GM21737 (cell line): ENCODE results near the gene HSPA12B.

ENCODE experiments used
- ATAC-seq: cut with Tn5 transposase; IDR thresholded peaks from one replicate; pipeline ENCODE4 v1.9.1; 2021; ENCODE audit warnings: mild to moderate bottlenecking, moderate library complexity; ENCODE audit not compliant: unreplicated experiment

Gene HSPA12B

GRCh38 chr20:3732327-3733118, at the start of gene HSPA12B:
Gene HSPA12B, plus strand, starts transcription at chr20:3732685. Its CDS starts 5,990 bp downstream, at chr20:3738675.
- ATAC-seq = no peak

DNA sequence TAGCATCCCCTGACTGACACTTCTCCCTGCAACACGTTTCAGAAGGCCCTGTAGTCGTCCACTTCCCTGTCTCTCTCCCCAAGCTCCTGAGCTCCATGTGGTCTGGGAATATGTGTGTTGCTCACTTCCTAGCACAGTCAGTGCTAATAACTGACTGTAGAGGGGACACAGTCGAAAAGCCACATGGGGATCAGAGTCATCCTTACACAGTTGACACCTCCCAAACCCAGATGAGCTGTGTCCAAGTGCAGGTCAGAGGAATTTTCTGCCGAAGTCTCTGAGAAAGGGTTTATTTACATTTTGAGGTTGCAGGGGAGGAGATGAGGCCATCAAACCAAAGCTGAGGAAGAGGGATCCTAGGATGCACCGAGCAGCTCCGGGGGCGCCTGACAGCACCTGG, 47.1 kb upstream of the HSPA12B start:
- ATAC-seq = no peak

DNA sequence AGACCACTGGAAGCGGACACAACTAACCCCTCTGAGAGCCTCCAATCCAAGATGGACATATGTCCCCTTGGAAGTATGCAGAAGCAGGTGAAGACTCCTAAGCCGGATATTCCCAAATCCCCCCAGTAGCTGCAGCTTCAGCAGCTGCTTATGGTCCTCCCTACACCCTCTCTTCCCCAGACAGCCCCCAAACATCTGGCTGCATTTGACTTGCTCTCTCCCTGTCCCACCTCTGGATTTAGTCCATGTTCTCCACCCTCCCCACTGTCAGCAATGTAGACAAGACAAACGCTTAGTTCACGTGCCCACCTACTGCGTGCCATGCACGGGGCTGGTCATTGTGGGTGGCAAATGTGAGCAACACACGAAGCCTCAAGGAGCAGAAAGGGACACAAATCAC, 46.1 kb upstream of the HSPA12B start:
- no peak for ATAC-seq

DNA sequence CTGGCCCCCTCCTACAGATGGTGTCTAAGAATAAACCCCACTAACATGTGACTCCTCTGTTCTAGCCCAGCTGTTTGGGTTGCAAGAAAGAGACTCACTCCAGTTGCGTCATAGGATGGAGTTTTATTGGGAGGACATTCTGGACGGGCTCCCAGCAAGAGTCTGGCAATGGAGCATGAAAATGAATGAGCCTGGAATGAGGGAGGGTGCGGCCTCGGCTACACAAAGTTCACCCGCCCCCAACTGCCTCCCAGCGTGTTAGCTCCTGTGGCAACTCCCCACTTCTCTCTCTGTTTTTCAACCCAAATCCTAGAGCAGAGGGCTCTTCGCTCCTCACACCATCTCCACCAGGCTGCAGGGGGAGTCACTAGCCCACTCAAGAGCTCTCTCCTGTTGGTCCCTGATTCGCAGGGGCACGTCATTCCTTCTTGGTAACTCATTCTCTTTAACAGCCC, 45.6 kb upstream of the HSPA12B start:
- no peak for ATAC-seq

- ATAC-seq = no peak
Measured at GRCh38 chr20:3687655-3688054, 44.8 kb upstream of the HSPA12B start.

- no peak for ATAC-seq
Measured at GRCh38 chr20:3689978-3690377, 42.5 kb upstream of the HSPA12B start.

DNA sequence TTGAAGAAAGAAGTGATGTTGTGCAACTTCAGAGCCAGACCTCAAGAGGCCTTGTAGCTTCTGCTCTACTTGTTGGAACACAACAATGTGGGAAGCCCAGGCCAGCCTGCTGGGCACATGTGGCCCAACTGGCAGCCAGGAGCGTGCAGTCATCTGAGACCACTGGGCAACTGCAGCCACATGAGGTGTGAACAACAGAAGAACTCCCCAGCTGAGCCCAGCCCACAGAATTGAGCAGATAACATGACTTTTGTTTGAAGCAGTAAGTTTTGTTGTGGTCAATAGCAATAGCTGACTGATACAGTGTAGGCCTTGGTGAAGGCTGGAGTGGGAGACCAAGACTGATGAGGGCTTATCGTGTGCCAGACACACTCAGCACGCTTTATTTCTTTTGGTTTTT, 42.1 kb upstream of the HSPA12B start:
- ATAC-seq = no peak

- no peak for ATAC-seq
Measured at GRCh38 chr20:3691306-3691705, 41.2 kb upstream of the HSPA12B start.

- no peak for ATAC-seq
Measured at GRCh38 chr20:3691897-3692296, 40.6 kb upstream of the HSPA12B start.

DNA sequence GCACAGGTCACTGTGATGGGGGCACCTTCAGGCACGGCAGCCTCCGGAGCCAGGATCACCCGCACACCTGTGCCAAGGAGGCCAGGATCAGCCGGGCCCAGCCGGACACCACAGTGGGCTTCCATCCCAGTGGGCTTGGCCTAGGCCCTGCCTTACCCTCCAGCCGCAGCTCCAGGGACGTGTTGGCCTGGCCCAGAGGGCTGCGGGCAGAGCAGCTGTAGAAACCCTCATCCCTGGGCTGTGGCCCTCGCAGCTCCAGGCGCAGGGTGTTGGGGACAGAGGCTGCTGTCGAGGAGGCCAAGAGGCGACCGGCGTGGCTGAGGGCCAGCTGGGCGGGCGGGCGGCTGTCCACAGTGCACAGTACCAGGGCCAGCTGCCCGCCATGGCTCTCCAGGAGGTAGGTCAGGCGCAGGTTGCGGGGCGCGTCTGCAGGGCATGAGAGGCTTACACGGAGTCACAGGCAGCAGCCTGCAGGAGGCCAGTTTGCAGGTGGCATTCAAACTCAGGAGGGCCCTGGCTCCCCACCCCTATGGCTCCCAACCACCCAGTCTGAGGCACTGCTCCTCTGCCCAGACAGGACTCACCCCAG, 39.7 kb upstream of the HSPA12B start:
- no peak for ATAC-seq

DNA sequence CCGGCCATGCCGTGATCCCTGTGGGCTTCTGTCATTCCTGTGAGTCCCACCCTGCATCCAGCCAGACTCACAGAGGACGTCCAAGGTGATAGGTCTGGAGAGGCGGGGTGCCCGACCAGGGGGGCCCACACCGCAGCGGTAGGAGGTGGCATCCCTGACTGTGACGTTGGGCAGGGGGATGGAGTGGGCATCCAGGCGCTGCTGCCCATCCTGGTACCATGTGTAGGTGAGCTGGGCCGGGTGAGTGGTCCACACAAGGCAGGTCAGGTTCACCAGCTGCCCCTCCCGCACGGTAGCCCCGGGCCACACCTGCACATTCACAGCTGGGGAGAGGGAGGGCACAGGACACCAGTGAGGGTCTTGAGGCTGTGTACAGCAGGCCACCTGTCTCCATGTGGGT, 39.1 kb upstream of the HSPA12B start:
- ATAC-seq = no peak

DNA sequence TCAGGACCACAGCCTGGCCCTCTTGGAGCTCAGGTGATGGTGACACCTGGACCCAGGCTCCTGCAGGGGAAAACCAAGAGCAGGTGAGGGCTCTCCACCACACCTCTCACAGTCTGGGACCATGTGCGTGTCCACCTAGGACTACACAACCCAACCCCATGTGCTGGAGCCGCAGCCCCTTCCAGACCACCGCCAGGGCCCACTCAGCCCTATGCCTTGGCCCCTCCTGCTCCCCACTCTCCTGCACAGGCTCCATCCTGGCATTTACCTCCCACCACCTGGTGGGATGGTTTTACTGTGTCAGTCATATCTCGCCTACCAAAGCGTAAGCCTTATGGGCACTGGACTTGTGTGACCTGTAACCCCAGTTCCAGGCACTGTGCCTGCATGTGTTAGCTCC, 37.6 kb upstream of the HSPA12B start:
- no peak for ATAC-seq

DNA sequence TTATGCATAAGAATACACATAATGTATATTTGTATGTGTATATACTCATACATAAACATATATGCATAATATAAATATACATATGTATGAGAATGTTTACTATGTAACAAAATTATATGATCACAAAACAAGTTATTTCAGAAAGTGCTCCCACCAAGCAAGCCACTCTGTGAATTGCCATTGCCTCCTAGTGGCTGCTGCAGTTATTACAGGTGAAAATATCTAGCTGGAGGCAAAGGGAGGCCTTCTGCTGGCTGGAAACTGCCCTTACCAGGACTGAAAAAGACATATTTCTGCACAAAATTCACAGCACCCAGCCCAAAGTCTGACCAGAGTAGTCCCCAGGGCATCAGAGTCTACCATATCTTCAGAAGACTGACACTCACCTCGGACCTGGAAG, 36.3 kb upstream of the HSPA12B start:
- ATAC-seq = no peak

DNA sequence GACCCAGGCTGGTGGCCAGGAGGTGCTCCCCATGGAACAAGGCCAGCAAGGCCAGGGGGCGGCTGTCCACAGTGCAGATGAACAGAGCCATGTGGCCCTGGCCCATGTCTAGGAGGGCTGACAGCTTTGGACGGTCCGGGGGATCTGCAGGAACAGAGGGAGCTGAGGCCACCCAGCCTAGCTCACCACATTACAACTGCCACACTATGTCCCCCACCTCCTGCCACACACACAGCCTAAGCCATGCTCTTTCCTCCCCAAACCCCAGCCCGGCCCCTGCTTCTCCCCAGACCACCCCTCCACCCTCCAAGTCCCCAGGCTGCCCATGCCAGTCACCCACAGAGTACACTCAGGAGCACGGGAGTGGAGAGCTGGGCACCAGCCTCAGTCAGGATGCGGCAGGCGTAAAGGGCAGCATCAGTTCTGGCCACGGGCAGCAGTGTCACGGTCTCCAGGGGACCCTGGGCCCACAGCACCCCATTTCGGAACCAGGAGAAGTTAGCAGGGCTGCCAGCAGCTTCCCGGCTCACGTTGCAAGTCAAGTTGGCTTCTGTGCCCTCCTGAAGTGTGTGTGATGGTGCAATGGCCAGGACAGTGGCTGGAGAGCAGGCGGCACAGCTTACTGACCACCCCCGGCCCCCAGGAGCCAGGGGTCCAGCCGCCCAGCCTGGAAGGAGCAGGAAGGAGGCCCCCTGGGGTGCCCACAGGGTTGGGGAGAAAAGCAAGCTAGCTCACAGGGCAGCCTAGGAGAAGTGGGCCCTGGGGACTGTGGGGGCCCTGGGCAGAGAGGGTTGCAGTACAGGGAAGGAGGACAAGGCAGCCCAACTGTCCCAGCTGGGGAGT, 35.5 kb upstream of the HSPA12B start:
- no peak for ATAC-seq

GRCh38 chr20:3697588-3698305, 34.7 kb upstream of the HSPA12B start:
- ATAC-seq = no peak

GRCh38 chr20:3698591-3699001, 33.9 kb upstream of the HSPA12B start:
- no peak for ATAC-seq

DNA sequence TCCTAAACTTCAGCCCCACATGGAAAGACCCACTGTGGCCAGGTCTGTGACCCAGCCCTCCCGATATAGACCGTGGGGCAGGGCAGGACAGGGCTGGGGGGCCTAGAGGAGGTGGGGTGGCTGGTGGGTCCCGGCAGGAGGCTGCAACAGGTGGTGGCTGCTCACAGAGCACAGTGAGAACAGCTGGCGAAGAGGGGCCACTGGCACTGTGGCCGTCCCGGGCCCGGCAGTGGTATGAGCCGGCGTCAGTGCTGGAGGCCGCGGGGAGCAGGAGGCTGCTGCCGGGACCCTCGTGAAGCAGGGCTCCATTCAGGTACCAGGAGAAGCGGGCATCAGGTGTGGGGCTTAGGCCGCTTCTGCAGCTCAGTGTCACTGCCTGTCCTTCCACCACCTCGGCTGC, 33.4 kb upstream of the HSPA12B start:
- ATAC-seq = no peak

DNA sequence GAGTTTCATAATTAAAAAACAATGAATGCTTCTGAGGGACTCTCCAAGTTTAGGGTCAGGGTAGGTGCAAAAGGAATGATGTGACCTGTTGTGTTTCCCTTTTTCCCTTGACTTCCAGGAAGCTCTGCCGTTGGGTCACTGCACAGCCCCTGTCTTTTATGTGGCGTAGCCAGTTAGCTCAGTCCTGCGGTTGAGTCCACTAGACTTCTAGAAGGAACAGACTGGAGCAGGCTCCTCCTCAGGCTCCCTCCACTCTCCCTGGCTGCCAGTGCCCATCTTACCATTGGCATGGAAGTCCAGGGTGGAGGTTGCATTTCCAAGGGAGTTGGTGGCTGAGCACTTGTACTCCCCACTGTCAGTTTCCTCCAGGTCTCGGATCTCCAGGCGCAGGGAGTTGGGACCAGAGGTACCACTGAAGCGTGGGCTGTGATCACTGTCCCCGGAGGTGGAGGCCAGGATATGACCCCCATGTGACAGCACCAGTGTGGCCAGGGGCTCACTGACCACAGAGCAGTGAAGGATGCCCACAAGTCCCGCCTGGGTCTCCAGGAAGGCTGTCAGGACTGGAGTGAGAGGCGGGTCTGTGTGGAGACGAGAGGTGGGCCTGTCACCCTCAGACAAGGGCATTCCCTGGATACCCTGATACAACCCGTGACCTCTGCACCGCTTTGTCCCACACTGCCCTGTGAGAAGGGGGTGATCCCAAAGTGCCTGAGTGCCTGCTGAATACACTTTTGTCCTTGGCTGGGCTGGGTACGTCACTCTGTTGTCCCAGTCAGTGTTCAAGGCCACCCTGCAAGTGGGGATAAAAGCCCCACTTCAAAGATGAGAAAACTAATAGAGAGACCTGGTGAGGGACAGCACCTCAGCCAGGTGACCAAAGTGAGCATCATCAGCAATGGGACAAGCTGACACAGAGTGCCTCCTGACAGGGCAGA, 31.2 kb upstream of the HSPA12B start:
- no peak for ATAC-seq

- no peak for ATAC-seq
Measured at GRCh38 chr20:3702611-3703391, 29.7 kb upstream of the HSPA12B start.
